B cell (primary cell): ENCODE data around the gene TMEM107. TPM values are rescaled to one million over a fixed set of nuclear protein-coding genes. Genes with fewer than 3 reads are reported as not detected.

Experiments used
- ATAC-seq: fragments of 200-7000 bp; cut with Tn5 transposase; one replicate; pipeline ENCODE4 v1.10.0; 2021; ENCODE audit warnings: low read depth, mild to moderate bottlenecking, moderate number of reproducible peaks, moderate library complexity
- CTCF ChIA-PET: fragments of 350-600 bp; sonication (Branson Sonifier 250); formaldehyde crosslinking; loops from one replicate; lab custom pipeline; 2021; ENCODE audit warnings: antibody characterized with exemption, inconsistent platforms; lab: Charles Lee
- POLR2A ChIA-PET: fragments of 350-600 bp; sonication (Branson Sonifier 250); formaldehyde crosslinking; loops from one replicate; lab custom pipeline; 2021; ENCODE audit warnings: antibody characterized with exemption; lab: Charles Lee
- DNase-seq: peaks from one replicate; pipeline ENCODE4 v3.0.0; 2013
- H2AFZ ChIP-seq: 2 replicates; pipeline ENCODE4 v1.6.1; 2012; ENCODE audit warnings: mild to moderate bottlenecking, low read depth, low read length; ENCODE audit not compliant: insufficient read depth, poor library complexity, severe bottlenecking
- H3K27ac ChIP-seq, 2 donors: 1 replicate in 1 of 2; 2 replicates in 1 of 2; pipeline ENCODE4 v1.5.1; 2012 to 2013; ENCODE audit warnings: low read length in 2 of 2, mild to moderate bottlenecking in 2 of 2, moderate library complexity in 1 of 2
- H3K27me3 ChIP-seq, 4 experiments: fragments of 200-600 bp in 1 of 4; sonication (generic) in 1 of 4; replicated peaks in 1 of 4; 1 replicate in 2 of 4; 2 replicates in 2 of 4; pipeline versions ENCODE4 v1.6.1 to v1.7.0; 2013 to 2016; ENCODE audit warnings: low read length in 3 of 4, mild to moderate bottlenecking in 2 of 4, mixed read lengths in 1 of 4, moderate library complexity in 1 of 4; ENCODE audit not compliant: insufficient read depth in 4 of 4, control insufficient read depth in 3 of 4; ENCODE audit errors: control extremely low read depth in 1 of 4
- H3K36me3 ChIP-seq, 2 experiments: replicated peaks in 1 of 2; 1 replicate in 1 of 2; 2 replicates in 1 of 2; pipeline versions ENCODE4 v1.6.1 to v1.7.1; 2013; ENCODE audit warnings: low read length in 1 of 2; ENCODE audit not compliant: insufficient read depth in 2 of 2, control insufficient read depth in 1 of 2; ENCODE audit errors: control extremely low read depth in 1 of 2, extremely low read depth in 1 of 2
- H3K4me1 ChIP-seq, 2 donors: fragments of 200-600 bp in 1 of 2; sonication (generic) in 1 of 2; 1 replicate in 1 of 2; 2 replicates in 1 of 2; pipeline versions ENCODE4 v1.5.1 to v1.6.1; 2013 to 2017; ENCODE audit warnings: low read length in 2 of 2; ENCODE audit not compliant: control insufficient read depth in 2 of 2, insufficient read depth in 2 of 2
- H3K4me2 ChIP-seq: replicated peaks from 2 replicates; pipeline ENCODE3; 2012; ENCODE audit warnings: mild to moderate bottlenecking, low read depth, low read length; ENCODE audit not compliant: poor library complexity, severe bottlenecking
- H3K4me3 ChIP-seq, 5 experiments: fragments of 200-600 bp in 1 of 5; sonication (generic) in 1 of 5; 1 replicate in 3 of 5; 2 replicates in 2 of 5; pipeline versions ENCODE4 v1.5.1 to v1.7.0; 2011 to 2016; ENCODE audit warnings: low read length in 4 of 5, mild to moderate bottlenecking in 4 of 5, low read depth in 2 of 5, control low read depth in 1 of 5, moderate library complexity in 1 of 5; ENCODE audit not compliant: insufficient read depth in 1 of 5; ENCODE audit errors: control extremely low read depth in 1 of 5, extremely low read depth in 1 of 5
- H3K79me2 ChIP-seq: fragments of 200-600 bp; sonication (generic); one replicate; pipeline ENCODE4 v1.6.0; 2016; ENCODE audit warnings: low read length; ENCODE audit not compliant: control insufficient read depth, insufficient read depth
- H3K9ac ChIP-seq: fragments of 200-600 bp; sonication (generic); 2 replicates; pipeline ENCODE4 v1.6.1; 2017; ENCODE audit warnings: mild to moderate bottlenecking, low read length, moderate library complexity
- H3K9me3 ChIP-seq, 3 donors: one replicate each; pipeline versions ENCODE4 v1.6.1 to v1.7.1; 2013; ENCODE audit warnings: low read length in 2 of 3; ENCODE audit not compliant: control insufficient read depth in 2 of 3, insufficient read depth in 1 of 3; ENCODE audit errors: control extremely low read depth in 1 of 3
- H4K20me1 ChIP-seq: 2 replicates; pipeline ENCODE4 v1.6.0; 2012; ENCODE audit warnings: mild to moderate bottlenecking, low read length; ENCODE audit not compliant: insufficient read depth, control insufficient read depth, poor library complexity, severe bottlenecking
- H3K27ac Mint-ChIP-seq: one replicate; pipeline ENCODE4 v1.8.0; 2021; ENCODE audit warnings: mixed read lengths
- H3K27me3 Mint-ChIP-seq: one replicate; pipeline ENCODE4 v1.8.0; 2021; ENCODE audit warnings: mixed read lengths
- H3K4me1 Mint-ChIP-seq: one replicate; pipeline ENCODE4 v1.8.0; 2021; ENCODE audit warnings: mixed read lengths
- H3K4me3 Mint-ChIP-seq: one replicate; pipeline ENCODE4 v1.8.0; 2021; ENCODE audit warnings: mixed read lengths
- H3K9me3 Mint-ChIP-seq: one replicate; pipeline ENCODE4 v1.8.0; 2022; ENCODE audit warnings: mixed read lengths; ENCODE audit not compliant: insufficient read depth
- CTCF ChIP-seq: fragments of 200-600 bp; IDR thresholded peaks from one replicate; pipeline ENCODE4 v1.8.0; 2022; ENCODE audit warnings: antibody characterized with exemption, mild to moderate bottlenecking
- EZH2 ChIP-seq: IDR thresholded peaks from 2 replicates; pipeline ENCODE4 v1.6.1; 2012; ENCODE audit warnings: borderline replicate concordance, low read depth, mild to moderate bottlenecking, moderate library complexity, low read length; ENCODE audit not compliant: insufficient read depth, poor library complexity, severe bottlenecking
- WGBS: methylation state at CpG from one replicate; pipeline ENCODE4 v1.1.5; 2013; ENCODE audit warnings: missing lambda C conversion rate; ENCODE audit not compliant: insufficient coverage; 5-methylcytosine and 5-hydroxymethylcytosine counted together
- intact Hi-C: fragments of 100-400 bp; cut with micrococcal nuclease; formaldehyde crosslinking; loops from one replicate; pipeline ENCODE4 v1.10.0; 2022
- polyA plus RNA-seq: library from polyadenylated mRNA; depleted of rRNA; stranded (reverse); fragments of >200 nt; gene quantifications from 2 replicates; pipeline ENCODE4 v1.2.3, GENCODE V29; 2012
- total RNA-seq, 2 donors: library from RNA; stranded (reverse); fragments of 120-200 nt in 1 of 2; gene quantifications; 1 replicate in 1 of 2; 2 replicates in 1 of 2; pipeline versions ENCODE4 v1.2.3 to v1.2.4, GENCODE V29; 2013 to 2022

The TMEM107 gene
- total and polyA plus RNA-seq, 2 donors (not counting 1 experiment from before 2014, with no cell fraction given): 13.3 to 30.3 TPM

GRCh38 chr17:8185582-8186445 lies 9.6 kb upstream of the TMEM107 start:
- intact Hi-C loops: loop anchor here (1.0 kb wide), 2 partner anchors 13 to 48 kb away; no protein-coding TSS in a partner anchor
- H2AFZ ChIP-seq: peak overlapping the region; percentile 85
- H3K4me3 ChIP-seq: peak overlapping the region; percentile 68 to 87 (median 85)
- TF ChIP-seq CTCF: no peak
- TF ChIP-seq EZH2: no peak
- CTCF ChIA-PET: interaction anchor here (0.8 to 7.6 kb wide), 13 partner anchors 9 to 115 kb away, joined by 3 to 86 read pairs (median 6); partner anchors contain the start of gene AURKB
- no peak overlapping the region for H3K27ac Mint-ChIP-seq
- peak overlapping the region; percentile 92 for H3K4me2 ChIP-seq
- no peaks in the 10 kb centered on the region for H3K27me3 ChIP-seq
- H3K9ac ChIP-seq: peak overlapping the region; percentile 97
- no peaks in the 10 kb centered on the region for H3K36me3 ChIP-seq
- DNase-seq (peak; percentile 92), ATAC-seq (peak; percentile 9)
- no peak overlapping the region for H3K4me3 Mint-ChIP-seq
- H3K4me1 Mint-ChIP-seq: peaks cover 17% of the 10 kb centered on the region
- peak overlapping the region; percentile 68 to 89 for H3K27ac ChIP-seq
- no peaks in the 10 kb centered on the region for H3K9me3 Mint-ChIP-seq
- H3K9me3 ChIP-seq: no peaks in the 10 kb centered on the region
- H3K4me1 ChIP-seq: peaks cover 22 to 37% of the 10 kb centered on the region in 2 donors
- H3K27me3 Mint-ChIP-seq: no peaks in the 10 kb centered on the region
- no peaks in the 10 kb centered on the region for H3K79me2 ChIP-seq
- peaks cover 17% of the 10 kb centered on the region for H4K20me1 ChIP-seq
- under 1% methylated on average over 39 of the region's 44 CpGs for WGBS
- POLR2A ChIA-PET: interaction anchor here (0.6 to 7.8 kb wide), 14 partner anchors 9 to 110 kb away, joined by 3 to 118 read pairs (median 5); partner anchors contain the start of genes CTC1, PFAS, RANGRF and SLC25A35
